Hepatocyte (in vitro differentiated cells): Measurements from ENCODE around the gene UTP25. TPM values are rescaled to one million over a fixed set of nuclear protein-coding genes. Genes with fewer than 3 reads are reported as not detected.

Source experiments
- DNase-seq: peaks from one replicate; pipeline ENCODE4 v3.0.0-alpha.2; 2016; ENCODE audit warnings: low spot score
- H2AFZ ChIP-seq: fragments of 200-600 bp; sonication (generic); 2 replicates; pipeline ENCODE4 v1.6.0; 2016; ENCODE audit warnings: antibody characterized with exemption, mild to moderate bottlenecking
- H3K27ac ChIP-seq: fragments of 200-600 bp; sonication (generic); 2 replicates; pipeline ENCODE4 v1.5.1; 2016; ENCODE audit warnings: mild to moderate bottlenecking
- H3K27me3 ChIP-seq: fragments of 200-600 bp; sonication (generic); 2 replicates; pipeline ENCODE4 v1.6.1; 2016
- H3K36me3 ChIP-seq: fragments of 200-600 bp; sonication (generic); replicated peaks from 2 replicates; pipeline ENCODE4 v1.5.1; 2016; ENCODE audit warnings: low read depth; ENCODE audit not compliant: insufficient read depth
- H3K4me1 ChIP-seq: fragments of 200-600 bp; sonication (generic); 2 replicates; pipeline ENCODE4 v1.5.1; 2016; ENCODE audit warnings: mild to moderate bottlenecking, moderate library complexity; ENCODE audit not compliant: insufficient read depth
- H3K4me2 ChIP-seq: fragments of 200-600 bp; sonication (generic); 2 replicates; pipeline ENCODE4 v1.6.0; 2016
- H3K4me3 ChIP-seq: fragments of 200-600 bp; sonication (generic); 2 replicates; pipeline ENCODE4 v1.5.1; 2016; ENCODE audit warnings: mild to moderate bottlenecking
- H3K79me2 ChIP-seq: fragments of 200-600 bp; sonication (generic); 2 replicates; pipeline ENCODE4 v1.6.0; 2017; ENCODE audit warnings: mild to moderate bottlenecking
- H3K9me2 ChIP-seq: fragments of 200-600 bp; sonication (generic); replicated peaks from 2 replicates; pipeline ENCODE4 v1.6.0; 2017; ENCODE audit warnings: mild to moderate bottlenecking; ENCODE audit not compliant: insufficient read depth
- H3K9me3 ChIP-seq: fragments of 200-600 bp; sonication (generic); 2 replicates; pipeline ENCODE4 v1.5.1; 2016; ENCODE audit warnings: low read depth, mild to moderate bottlenecking
- H4K20me1 ChIP-seq: fragments of 200-600 bp; sonication (generic); 2 replicates; pipeline ENCODE4 v1.6.0; 2016; ENCODE audit warnings: mild to moderate bottlenecking; ENCODE audit not compliant: insufficient read depth, poor library complexity, severe bottlenecking
- CTCF ChIP-seq: fragments of 200-600 bp; sonication (generic); IDR thresholded peaks from 2 replicates; pipeline ENCODE4 v1.5.1; 2016; ENCODE audit warnings: antibody characterized with exemption, mild to moderate bottlenecking; ENCODE audit not compliant: poor library complexity
- EZH2 ChIP-seq: fragments of 200-600 bp; sonication (generic); IDR thresholded peaks from 2 replicates; pipeline ENCODE4 v1.6.1; 2016; ENCODE audit warnings: antibody characterized with exemption, mild to moderate bottlenecking, borderline replicate concordance
- EZH2phosphoT487 ChIP-seq: fragments of 200-600 bp; sonication (generic); IDR thresholded peaks from one replicate; pipeline ENCODE4 v1.6.1; 2018; ENCODE audit warnings: antibody characterized with exemption, mild to moderate bottlenecking, low read depth, moderate library complexity; ENCODE audit not compliant: unreplicated experiment, severe bottlenecking
- WGBS: methylation state at CpG from one replicate; pipeline ENCODE4 v1.1.6; 2016; ENCODE audit warnings: low lambda C conversion rate; ENCODE audit errors: missing lambda C conversion rate; 5-methylcytosine and 5-hydroxymethylcytosine counted together
- polyA plus RNA-seq: library from polyadenylated mRNA; unstranded; fragments of >200 nt; fragmentation: Nextera tagmentation; extraction: Ambion mirVana; gene quantifications from 2 replicates; pipeline ENCODE4 v1.2.1, GENCODE V29; 2016
- total RNA-seq: library from RNA; depleted of rRNA; stranded (reverse); fragments of >200 nt; gene quantifications from 2 replicates; pipeline ENCODE4 v1.2.3, GENCODE V29; 2014

The UTP25 gene
- total and polyA plus RNA-seq, 2 experiments from 2014 or later: 3.2 to 8.0 TPM

GRCh38 chr1:209850342-209850979 is 22.7 kb downstream of the UTP25 start:
- no peak overlapping the region for H2AFZ ChIP-seq
- no peak overlapping the region for H3K27ac ChIP-seq
- peaks cover 3% of the 10 kb centered on the region for H3K36me3 ChIP-seq
- H4K20me1 ChIP-seq: no peaks in the 10 kb centered on the region
- peak; percentile 68 for DNase-seq
- no peak overlapping the region for H3K4me2 ChIP-seq
- H3K27me3 ChIP-seq: no peaks in the 10 kb centered on the region
- H3K4me1 ChIP-seq: no peaks in the 10 kb centered on the region
- H3K4me3 ChIP-seq: no peak overlapping the region
- H3K79me2 ChIP-seq: peaks cover 2% of the 10 kb centered on the region
- no peaks in the 10 kb centered on the region for H3K9me3 ChIP-seq
- WGBS: 44% methylated on average over 6 of the region's 6 CpGs
- TF ChIP-seq EZH2 (no peak), CTCF (peak; percentile 57)
- H3K9me2 ChIP-seq: no peaks in the 10 kb centered on the region

GRCh38 chr1:209853676-209854075 is 25.9 kb downstream of the UTP25 start:
- Histone ChIP-seq H3K4me1 (no peaks in the 10 kb centered on the region), H3K9me2 (no peaks in the 10 kb centered on the region), H3K27me3 (no peaks in the 10 kb centered on the region), H2AFZ (no peak overlapping the region), H3K4me3 (no peak overlapping the region), H3K4me2 (no peak overlapping the region), H3K9me3 (no peaks in the 10 kb centered on the region), H4K20me1 (no peaks in the 10 kb centered on the region), H3K79me2 (no peaks in the 10 kb centered on the region), H3K27ac (no peak overlapping the region), H3K36me3 (peaks cover 3% of the 10 kb centered on the region)
- WGBS: 97% methylated on average over 2 of the region's 2 CpGs
- no peak for TF ChIP-seq EZH2phosphoT487
- no peak for DNase-seq

GRCh38 chr1:209854196-209854595 is 26.4 kb downstream of the UTP25 start:
- Histone ChIP-seq H3K9me3 (no peaks in the 10 kb centered on the region), H3K27me3 (no peaks in the 10 kb centered on the region), H3K9me2 (no peaks in the 10 kb centered on the region), H2AFZ (no peak overlapping the region), H3K4me2 (no peak overlapping the region), H4K20me1 (no peaks in the 10 kb centered on the region), H3K4me3 (no peak overlapping the region), H3K79me2 (no peaks in the 10 kb centered on the region), H3K36me3 (peaks cover 3% of the 10 kb centered on the region), H3K27ac (no peak overlapping the region), H3K4me1 (no peaks in the 10 kb centered on the region)
- 84% methylated on average over 3 of the region's 3 CpGs for WGBS
- no peak for DNase-seq
- TF ChIP-seq EZH2phosphoT487 (no peak), CTCF (no peak), EZH2 (no peak)

GRCh38 chr1:209855006-209855405 is 27.2 kb downstream of the UTP25 start:
- TF ChIP-seq CTCF (no peak), EZH2 (no peak), EZH2phosphoT487 (no peak)
- H3K27me3 ChIP-seq: no peaks in the 10 kb centered on the region

More at GRCh38 chr1:209855006-209855405, 27.2 kb downstream of the UTP25 start:
- Histone ChIP-seq H3K4me3 (no peak overlapping the region), H3K9me3 (no peaks in the 10 kb centered on the region), H3K79me2 (no peaks in the 10 kb centered on the region), H3K4me1 (no peaks in the 10 kb centered on the region), H4K20me1 (no peaks in the 10 kb centered on the region), H3K27ac (no peak overlapping the region), H3K36me3 (peaks cover 3% of the 10 kb centered on the region), H2AFZ (no peak overlapping the region), H3K9me2 (no peaks in the 10 kb centered on the region), H3K4me2 (no peak overlapping the region)
- 87% methylated on average over 8 of the region's 8 CpGs for WGBS
- DNase-seq: no peak
